Heart right ventricle (tissue), 16 donors: ENCODE measurements around the gene RNF11. TPM values are rescaled to one million over a fixed set of nuclear protein-coding genes. Genes with fewer than 3 reads are reported as not detected.

Experiments
- ATAC-seq, 8 donors: fragments of 200-7000 bp; cut with Tn5 transposase; one replicate each; pipeline ENCODE4 v1.9.1; 2020; ENCODE audit warnings: mild to moderate bottlenecking in 8 of 8, moderate library complexity in 8 of 8, moderate number of reproducible peaks in 1 of 8
- DNase-seq, 2 donors: peaks; one replicate each; pipeline ENCODE4 v3.0.0-alpha.2; 2020
- H3K27ac ChIP-seq, 10 donors: fragments of 200-600 bp; sonication (generic) in 2 of 10; one replicate each; pipeline versions ENCODE4 v1.5.0 to v1.8.0; 2020 to 2022; ENCODE audit warnings: mild to moderate bottlenecking in 3 of 10
- H3K27me3 ChIP-seq, 7 donors: fragments of 200-600 bp; one replicate each; pipeline ENCODE4 v1.8.0; 2021 to 2022; ENCODE audit warnings: mild to moderate bottlenecking in 2 of 7
- H3K36me3 ChIP-seq, 9 donors: fragments of 200-600 bp; sonication (generic) in 1 of 9; one replicate each; pipeline versions ENCODE4 v1.5.0 to v1.8.0; 2020 to 2022; ENCODE audit warnings: mild to moderate bottlenecking in 2 of 9
- H3K4me1 ChIP-seq, 9 donors: fragments of 200-600 bp; sonication (generic) in 1 of 9; one replicate each; pipeline versions ENCODE4 v1.5.0 to v1.8.0; 2020 to 2022; ENCODE audit warnings: mild to moderate bottlenecking in 4 of 9
- H3K4me3 ChIP-seq, 10 donors: fragments of 200-600 bp; sonication (generic) in 2 of 10; one replicate each; pipeline versions ENCODE4 v1.5.0 to v1.8.0; 2020 to 2022; ENCODE audit warnings: mild to moderate bottlenecking in 7 of 10, moderate library complexity in 2 of 10
- H3K9me3 ChIP-seq, 11 donors: fragments of 200-600 bp in 10 of 11; sonication (generic) in 2 of 11; one replicate each; pipeline versions ENCODE4 v1.5.0 to v1.8.0; 2013 to 2022; ENCODE audit warnings: mild to moderate bottlenecking in 2 of 11, control low read depth in 1 of 11, moderate library complexity in 1 of 11
- CTCF ChIP-seq, 9 donors: fragments of 200-600 bp; sonication (generic) in 2 of 9; IDR thresholded peaks; one replicate each; pipeline versions ENCODE4 v1.5.0 to v1.8.0; 2021 to 2022; ENCODE audit warnings: antibody characterized with exemption in 9 of 9, mild to moderate bottlenecking in 5 of 9, moderate library complexity in 1 of 9
- WGBS, 2 donors: extraction: QIAGEN DNeasy Blood & Tissue Kit; methylation state at CpG; one replicate each; pipeline ENCODE4 v1.1.7; 2013; ENCODE audit warnings: inconsistent platforms in 1 of 2; 5-methylcytosine and 5-hydroxymethylcytosine counted together
- intact Hi-C, 10 donors: fragments of 100-400 bp; cut with DNase I; formaldehyde crosslinking; loops; one replicate each; pipeline versions ENCODE4 v1.11.1 to v1.14.2; 2022
- polyA plus RNA-seq, 2 donors: library from polyadenylated mRNA; stranded (reverse); fragments of 200-250 nt; gene quantifications; one replicate each; pipeline ENCODE4 v1.2.3, GENCODE V29; 2013
- total RNA-seq, 10 donors: library from RNA; stranded (reverse); fragmentation: NEBNext Ultra II Directional in 3 of 10; extraction: Animal tissue kit (Norgen Biotek cat#: 25700) in 3 of 10; gene quantifications; one replicate each; pipeline versions ENCODE4 v1.2.1 to v1.2.4, GENCODE V29; 2021 to 2023
- donor health status: Arrhythmogenic right ventricular cardiomyopathy.
- donor health status: ischemic (EF 13 %, LVEDD 7.1; RV severe dilation, severe dysfunction).
- donor health status: healthy with polysubstance abuse.
- donor health status: DM: no; HTN: yes; CAD: no.
- donor health status: DM: no; HTN: no; CAD: no.
- donor health status: ischemic (EF 25% LVEDD 6.9; RV normal size, moderate dysfunction).
- donor health status: ischemic (EF 25% LVEDD 5.7; RV mildly dilated, moderate dysfunction).
- donor health status: healthy.
- donor health status: DM: yes; HTN: yes; CAD: no.
- donor health status: Ischemic cardiomyopathy.
- donor health status: ischemic (EF 35%, LVEDD 5.7; RV mildly dilated, moderate dysfunction).
- donor health status: nonischemic (EF 11% LVEDD 7.7; RV severe dilation, severe dysfunction).
- donor health status: DM: yes; HTN: yes; CAD: no.
- donor health status: PGD.
- donor health status: ischemic (EF 29% LVEDD 5.4; RV normal size, mild dysfunction).
- donor health status: nonischemic (EF 23%, LVEDD 6.1; RV moderate dilation, normal function).

RNF11 gene
- total and polyA plus RNA-seq, 12 donors: 33.5 to 157 (median 114) TPM

DNA sequence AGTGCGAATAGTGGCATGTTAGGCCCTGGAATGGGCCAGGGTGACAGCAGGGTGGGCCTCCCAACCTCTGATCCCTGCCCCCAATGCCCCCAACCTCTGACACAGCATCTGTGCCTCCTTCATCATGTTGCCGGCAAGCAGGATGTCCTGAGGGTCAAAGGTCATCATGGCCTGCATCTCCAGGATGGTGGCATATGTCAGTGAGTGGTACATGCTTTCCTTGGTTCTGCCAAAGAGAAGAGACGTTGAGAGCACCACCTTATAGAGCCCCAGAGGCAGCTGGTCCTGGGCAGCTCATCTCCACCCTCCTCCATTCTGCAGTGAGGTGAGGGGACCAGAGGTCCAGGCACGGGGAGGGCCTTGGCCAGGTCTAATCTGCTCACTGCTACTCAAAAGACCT is 76.6 kb downstream of the RNF11 start:
- intact Hi-C loops: no loop called here
- Histone ChIP-seq H3K4me1 (peaks cover 0 to 19% (median 0%) of the 10 kb centered on the region in 9 donors), H3K36me3 (peaks cover 0 to 21% (median 0%) of the 10 kb centered on the region in 9 donors), H3K27ac (no peak overlapping the region), H3K9me3 (no peaks in the 10 kb centered on the region), H3K27me3 (no peaks in the 10 kb centered on the region), H3K4me3 (no peak overlapping the region)
- DNase-seq (no peak), ATAC-seq (no peak)
- no peak for TF ChIP-seq CTCF (IDR thresholded peaks at IDR 0.05)
- WGBS, 2 donors: 76 to 83% methylated on average over 4 of the region's 4 CpGs

DNA sequence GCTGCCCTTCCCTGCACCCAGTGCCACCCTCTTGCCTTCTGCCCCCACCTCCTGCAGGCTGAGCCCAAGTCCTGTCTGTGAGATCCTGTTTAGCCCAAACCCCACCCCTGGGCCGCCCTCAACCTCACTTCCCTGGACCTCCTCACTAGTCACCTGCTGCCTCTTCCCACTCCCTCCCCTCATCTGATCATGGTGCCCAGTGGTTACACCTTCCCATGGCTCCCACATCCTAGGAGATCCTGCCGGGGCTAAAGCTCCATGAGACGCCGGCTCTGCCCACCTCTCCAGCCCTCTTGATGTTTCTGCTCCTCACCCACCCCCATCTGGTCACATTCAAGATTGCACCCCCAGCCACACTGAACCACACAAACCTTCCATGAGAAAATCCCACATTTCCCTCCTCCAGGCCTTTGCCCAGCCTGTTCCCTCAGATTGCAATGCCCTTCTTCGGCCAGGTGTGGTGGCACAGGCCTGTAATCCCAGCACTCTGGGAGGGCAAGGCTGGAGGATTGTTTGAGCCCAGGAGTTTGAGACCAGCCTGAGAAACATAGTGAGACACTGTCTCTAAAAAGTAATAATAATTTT is 77.3 kb downstream of the RNF11 start:
- Histone ChIP-seq H3K9me3 (no peaks in the 10 kb centered on the region), H3K27me3 (no peaks in the 10 kb centered on the region), H3K4me3 (no peak overlapping the region), H3K36me3 (peaks cover 0 to 21% (median 0%) of the 10 kb centered on the region in 9 donors), H3K27ac (peak overlapping the region in 1 of 10 donors; percentile 70), H3K4me1 (peaks cover 0 to 19% (median 0%) of the 10 kb centered on the region in 9 donors)
- ATAC-seq: no peak
- no peak for DNase-seq
- intact Hi-C loops: no loop called here
- TF ChIP-seq CTCF (IDR thresholded peaks at IDR 0.05): peak in 2 of 9 donors; percentile 15 to 18
- WGBS, 2 donors: 92 to 96% methylated on average over 5 of the region's 5 CpGs

- H3K36me3 ChIP-seq: peaks cover 0 to 21% (median 0%) of the 10 kb centered on the region in 9 donors
- ATAC-seq: peak in 3 of 8 donors; percentile 19 to 52 (median 29)
- intact Hi-C loops: no loop called here
- no peak overlapping the region for H3K4me3 ChIP-seq
- H3K4me1 ChIP-seq: peaks cover 0 to 19% (median 0%) of the 10 kb centered on the region in 9 donors
- no peak for DNase-seq
- peak overlapping the region in 1 of 10 donors; percentile 70 for H3K27ac ChIP-seq
- no peak for TF ChIP-seq CTCF (IDR thresholded peaks at IDR 0.05)
- WGBS, 2 donors: 73 to 81% methylated on average over 12 of the region's 12 CpGs
- H3K9me3 ChIP-seq: no peaks in the 10 kb centered on the region
- no peaks in the 10 kb centered on the region for H3K27me3 ChIP-seq
These were observed 78.1 kb downstream of the RNF11 start for GRCh38 chr1:51313961-51314777.

GRCh38 chr1:51314974-51315373 is 78.9 kb downstream of the RNF11 start:
- ATAC-seq: no peak
- TF ChIP-seq CTCF (IDR thresholded peaks at IDR 0.05): no peak
- 71 to 78% methylated on average over 3 of the region's 3 CpGs for WGBS, 2 donors
- Histone ChIP-seq H3K27me3 (no peaks in the 10 kb centered on the region), H3K4me3 (no peak overlapping the region), H3K4me1 (peaks cover 0 to 19% (median 0%) of the 10 kb centered on the region in 9 donors), H3K9me3 (no peaks in the 10 kb centered on the region), H3K27ac (no peak overlapping the region), H3K36me3 (peaks cover 0 to 21% (median 0%) of the 10 kb centered on the region in 9 donors)
- DNase-seq: no peak
- intact Hi-C loops: no loop called here
